ENCODE data around the gene MBTD1. TPM values are rescaled to one million over a fixed set of nuclear protein-coding genes. Genes with fewer than 3 reads are reported as not detected.
"Not testable (repeated sequence)": the region's sequence is repeated elsewhere in the genome, so short reads cannot be mapped to it uniquely, and the experiment has no call there.

MBTD1 gene
- total RNA-seq, 2 donors from 2014 or later, result 6.9 to 18.3 TPM

- peaks cover 19% of the 10 kb centered on the region for H3K36me3 ChIP-seq
- H3K4me1 ChIP-seq (ENCODE audit: control insufficient read depth in 1 of 2, low read depth in 2 of 2), result peaks cover 0 to 2% of the 10 kb centered on the region in 2 donors
- H3K27me3 ChIP-seq (replicated peaks; ENCODE audit: insufficient read depth), result no peaks in the 10 kb centered on the region
- no peaks in the 10 kb centered on the region for H3K9me3 ChIP-seq
- H3K4me3 ChIP-seq, result no peak overlapping the region
- no peak for ATAC-seq (ENCODE audit: insufficient number of reproducible peaks, low FRiP score, low read depth)
- no peak for TF ChIP-seq CTCF (IDR thresholded peaks at IDR 0.05)
- no peak for DNase-seq (ENCODE audit: low spot score)
- H3K27ac ChIP-seq, result no peak overlapping the region
These were observed 10.8 kb upstream of the MBTD1 start for GRCh38 chr17:51270636-51271035.

GRCh38 chr17:51269991-51270390, 10.1 kb upstream of the MBTD1 start:
- TF ChIP-seq CTCF (IDR thresholded peaks at IDR 0.05), result no peak
- no peaks in the 10 kb centered on the region for H3K27me3 ChIP-seq (replicated peaks; ENCODE audit: insufficient read depth)
- H3K4me3 ChIP-seq, result no peak overlapping the region
- H3K27ac ChIP-seq, result no peak overlapping the region
- H3K36me3 ChIP-seq, result peaks cover 17% of the 10 kb centered on the region
- no peaks in the 10 kb centered on the region for H3K9me3 ChIP-seq
- H3K4me1 ChIP-seq (ENCODE audit: control insufficient read depth in 1 of 2, low read depth in 2 of 2), result no peaks in the 10 kb centered on the region
- ATAC-seq (ENCODE audit: insufficient number of reproducible peaks, low FRiP score, low read depth), result no peak
- no peak for DNase-seq (ENCODE audit: low spot score)

GRCh38 chr17:51264466-51264865, 4.6 kb upstream of the MBTD1 start:
- DNase-seq (ENCODE audit: low spot score); ATAC-seq (ENCODE audit: insufficient number of reproducible peaks, low FRiP score, low read depth); H3K27me3 ChIP-seq (replicated peaks; ENCODE audit: insufficient read depth); H3K9me3 ChIP-seq; H3K27ac ChIP-seq; H3K4me3 ChIP-seq: not testable (repeated sequence)
- peaks cover 17% of the 10 kb centered on the region for H3K36me3 ChIP-seq
- H3K4me1 ChIP-seq (ENCODE audit: control insufficient read depth in 1 of 2, low read depth in 2 of 2), result peaks cover 17 to 18% of the 10 kb centered on the region in 2 donors

- peaks cover 6% of the 10 kb centered on the region for H3K36me3 ChIP-seq
- no peaks in the 10 kb centered on the region for H3K27me3 ChIP-seq (replicated peaks; ENCODE audit: insufficient read depth)
- DNase-seq (ENCODE audit: low spot score), result no peak
- no peak for TF ChIP-seq CTCF (IDR thresholded peaks at IDR 0.05)
- H3K4me1 ChIP-seq (ENCODE audit: control insufficient read depth in 1 of 2, low read depth in 2 of 2), result peaks cover 26 to 32% of the 10 kb centered on the region in 2 donors
- ATAC-seq (ENCODE audit: insufficient number of reproducible peaks, low FRiP score, low read depth), result no peak
- H3K4me3 ChIP-seq, result no peak overlapping the region
- H3K9me3 ChIP-seq, result no peaks in the 10 kb centered on the region
- no peak overlapping the region for H3K27ac ChIP-seq
These were observed 3.2 kb upstream of the MBTD1 start for GRCh38 chr17:51263006-51263405.

GRCh38 chr17:51261024-51261963, 1.4 kb upstream of the MBTD1 start:
- H3K27ac ChIP-seq, result peak overlapping the region; percentile 91 to 97
- no peaks in the 10 kb centered on the region for H3K36me3 ChIP-seq
- no peak for DNase-seq (ENCODE audit: low spot score)
- no peak for TF ChIP-seq CTCF (IDR thresholded peaks at IDR 0.05)
- ATAC-seq (ENCODE audit: insufficient number of reproducible peaks, low FRiP score, low read depth), result no peak
- H3K27me3 ChIP-seq (replicated peaks; ENCODE audit: insufficient read depth), result no peaks in the 10 kb centered on the region
- H3K4me3 ChIP-seq, result peak overlapping the region; percentile 86
- H3K4me1 ChIP-seq (ENCODE audit: control insufficient read depth in 1 of 2, low read depth in 2 of 2), result peaks cover 26 to 45% of the 10 kb centered on the region in 2 donors
- H3K9me3 ChIP-seq, result no peaks in the 10 kb centered on the region

All from thoracic aorta (tissue), 2 donors.